ENCODE data around the gene TSGA10IP.

TSGA10IP gene

DNA sequence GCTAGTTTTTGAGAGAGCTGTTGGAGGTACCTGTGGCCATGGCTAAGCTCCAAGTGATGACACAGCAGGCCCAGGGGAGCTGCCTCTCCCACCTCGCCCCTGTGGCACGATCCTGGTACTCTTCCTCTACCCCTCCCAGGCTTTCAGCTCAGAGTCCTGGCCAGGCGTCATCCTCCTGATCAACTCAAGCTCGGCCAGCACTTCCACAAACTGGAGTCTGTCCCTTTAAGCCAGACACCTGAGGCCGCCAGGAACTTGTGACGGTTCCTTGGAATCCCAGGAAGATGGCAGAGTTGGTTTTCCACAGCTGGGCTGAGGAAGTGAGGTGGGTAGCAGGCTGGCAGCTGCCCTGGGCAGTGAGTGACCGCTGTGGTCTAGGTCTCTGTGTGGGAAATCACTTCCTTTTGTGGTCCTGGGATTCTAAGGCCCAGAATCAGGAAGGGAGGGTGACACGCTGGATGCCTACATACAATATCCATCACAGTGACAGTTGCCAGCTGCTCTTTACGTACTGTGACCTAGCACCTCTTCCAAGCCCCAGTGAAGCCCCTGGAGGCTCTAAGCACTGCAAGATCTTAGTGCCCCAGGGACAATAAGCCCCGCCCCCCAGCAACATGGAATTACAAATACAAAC lies 63.3 kb downstream of the TSGA10IP start:
- no peak for FAIRE-seq

All from G401.6 (cell line).